NCI-H526 treated with DMSO at 0.1 percent for 48 hours (cell line): Measurements from ENCODE around the gene MAGEA2B.
"Not testable (repeated sequence)": the region's sequence is repeated elsewhere in the genome, so short reads cannot be mapped to it uniquely, and the experiment has no call there.

Experiments used
- DNase-seq: peaks from one replicate; lab custom pipeline; 2025; lab: John Stamatoyannopoulos, UW

MAGEA2B gene, protein sequence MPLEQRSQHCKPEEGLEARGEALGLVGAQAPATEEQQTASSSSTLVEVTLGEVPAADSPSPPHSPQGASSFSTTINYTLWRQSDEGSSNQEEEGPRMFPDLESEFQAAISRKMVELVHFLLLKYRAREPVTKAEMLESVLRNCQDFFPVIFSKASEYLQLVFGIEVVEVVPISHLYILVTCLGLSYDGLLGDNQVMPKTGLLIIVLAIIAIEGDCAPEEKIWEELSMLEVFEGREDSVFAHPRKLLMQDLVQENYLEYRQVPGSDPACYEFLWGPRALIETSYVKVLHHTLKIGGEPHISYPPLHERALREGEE

DNA sequence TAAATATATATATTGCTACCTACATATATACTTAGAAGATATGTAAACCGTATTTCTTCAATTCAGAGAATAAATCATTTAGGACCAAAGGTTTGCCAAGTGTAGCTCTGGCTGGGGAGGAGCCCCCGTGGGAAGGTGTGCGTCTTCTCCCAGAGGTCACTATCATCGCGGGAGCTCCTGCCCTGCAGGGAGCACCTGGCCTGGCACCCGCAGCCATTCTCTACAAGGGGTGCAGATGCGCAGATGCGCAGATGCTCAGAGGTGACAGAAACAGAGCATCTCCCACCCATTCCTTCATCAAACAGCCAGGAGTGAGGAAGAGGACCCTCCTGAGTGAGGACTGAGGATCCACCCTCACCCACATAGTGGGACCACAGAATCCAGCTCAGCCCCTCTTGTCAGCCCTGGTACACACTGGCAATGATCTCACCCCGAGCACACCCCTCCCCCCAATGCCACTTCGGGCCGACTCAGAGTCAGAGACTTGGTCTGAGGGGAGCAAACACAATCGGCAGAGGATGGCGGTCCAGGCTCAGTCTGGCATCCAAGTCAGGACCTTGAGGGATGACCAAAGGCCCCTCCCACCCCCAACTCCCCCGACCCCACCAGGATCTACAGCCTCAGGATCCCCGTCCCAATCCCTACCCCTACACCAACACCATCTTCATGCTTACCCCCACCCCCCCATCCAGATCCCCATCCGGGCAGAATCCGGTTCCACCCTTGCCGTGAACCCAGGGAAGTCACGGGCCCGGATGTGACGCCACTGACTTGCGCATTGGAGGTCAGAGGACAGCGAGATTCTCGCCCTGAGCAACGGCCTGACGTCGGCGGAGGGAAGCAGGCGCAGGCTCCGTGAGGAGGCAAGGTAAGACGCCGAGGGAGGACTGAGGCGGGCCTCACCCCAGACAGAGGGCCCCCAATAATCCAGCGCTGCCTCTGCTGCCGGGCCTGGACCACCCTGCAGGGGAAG lies at the start of gene MAGEA2B:
Gene MAGEA2B, plus strand, starts transcription at position 814 of the 973 bp plus-strand sequence. CDS start 2,479 bp downstream, outside the sequence.
- DNase-seq, result not testable (repeated sequence)

DNA sequence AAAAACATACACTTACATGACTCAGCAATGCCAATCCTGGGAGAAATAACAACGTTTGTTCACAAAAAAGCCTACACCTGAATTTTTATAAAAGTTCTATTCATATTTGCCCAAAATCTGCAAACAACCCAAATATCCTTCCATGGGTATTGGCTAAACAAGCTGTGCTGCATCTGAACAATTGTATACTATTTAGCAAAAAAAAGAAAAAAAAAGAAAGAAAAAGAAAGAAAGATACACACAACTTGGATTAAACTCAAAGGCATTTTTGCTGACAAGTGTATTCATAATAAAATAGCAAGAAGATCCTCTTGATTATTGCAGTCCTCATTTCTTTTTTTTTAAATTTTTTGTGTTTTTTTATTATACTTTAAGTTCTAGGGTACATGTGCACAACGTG lies 40.3 kb upstream of the MAGEA2B start:
- no peak for DNase-seq

DNA sequence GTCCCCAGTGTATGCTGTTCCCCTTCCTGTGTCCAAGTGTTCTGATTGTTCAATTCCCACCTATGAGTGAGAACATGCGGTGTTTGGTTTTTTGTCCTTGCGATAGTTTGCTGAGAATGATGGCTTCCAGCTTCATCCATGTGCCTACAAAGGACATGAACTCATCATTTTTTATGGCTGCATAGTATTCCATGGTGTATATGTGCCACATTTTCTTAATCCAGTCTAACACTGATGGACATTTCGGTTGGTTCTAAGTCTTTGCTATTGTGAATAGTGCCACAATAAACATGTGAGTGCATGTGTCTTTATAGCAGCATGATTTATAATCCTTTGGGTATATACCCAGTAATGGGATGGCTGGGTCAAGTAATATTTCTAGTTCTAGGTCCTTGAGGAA lies 39.8 kb upstream of the MAGEA2B start:
- not testable (repeated sequence) for DNase-seq

DNA sequence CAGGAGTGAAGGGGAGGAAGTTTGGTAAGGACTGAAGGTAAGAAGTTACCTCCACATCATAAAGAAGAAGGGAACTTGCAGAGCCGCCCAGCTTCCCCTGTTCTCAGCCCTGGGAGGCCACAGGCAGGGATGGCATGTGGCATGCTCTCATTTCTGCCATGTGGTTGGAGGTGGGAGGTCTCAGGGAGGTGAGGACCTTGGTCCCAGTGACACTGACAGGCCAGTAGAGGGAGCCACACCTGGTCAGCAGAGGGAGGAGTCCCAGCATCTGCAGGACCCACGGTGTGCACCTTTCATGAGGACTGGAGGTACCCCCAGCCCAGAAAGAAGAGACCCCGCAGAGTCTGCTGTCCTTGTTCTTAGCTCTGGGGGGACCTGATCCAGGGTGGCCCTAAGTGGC lies 33.4 kb upstream of the MAGEA2B start:
- not testable (repeated sequence) for DNase-seq

DNA sequence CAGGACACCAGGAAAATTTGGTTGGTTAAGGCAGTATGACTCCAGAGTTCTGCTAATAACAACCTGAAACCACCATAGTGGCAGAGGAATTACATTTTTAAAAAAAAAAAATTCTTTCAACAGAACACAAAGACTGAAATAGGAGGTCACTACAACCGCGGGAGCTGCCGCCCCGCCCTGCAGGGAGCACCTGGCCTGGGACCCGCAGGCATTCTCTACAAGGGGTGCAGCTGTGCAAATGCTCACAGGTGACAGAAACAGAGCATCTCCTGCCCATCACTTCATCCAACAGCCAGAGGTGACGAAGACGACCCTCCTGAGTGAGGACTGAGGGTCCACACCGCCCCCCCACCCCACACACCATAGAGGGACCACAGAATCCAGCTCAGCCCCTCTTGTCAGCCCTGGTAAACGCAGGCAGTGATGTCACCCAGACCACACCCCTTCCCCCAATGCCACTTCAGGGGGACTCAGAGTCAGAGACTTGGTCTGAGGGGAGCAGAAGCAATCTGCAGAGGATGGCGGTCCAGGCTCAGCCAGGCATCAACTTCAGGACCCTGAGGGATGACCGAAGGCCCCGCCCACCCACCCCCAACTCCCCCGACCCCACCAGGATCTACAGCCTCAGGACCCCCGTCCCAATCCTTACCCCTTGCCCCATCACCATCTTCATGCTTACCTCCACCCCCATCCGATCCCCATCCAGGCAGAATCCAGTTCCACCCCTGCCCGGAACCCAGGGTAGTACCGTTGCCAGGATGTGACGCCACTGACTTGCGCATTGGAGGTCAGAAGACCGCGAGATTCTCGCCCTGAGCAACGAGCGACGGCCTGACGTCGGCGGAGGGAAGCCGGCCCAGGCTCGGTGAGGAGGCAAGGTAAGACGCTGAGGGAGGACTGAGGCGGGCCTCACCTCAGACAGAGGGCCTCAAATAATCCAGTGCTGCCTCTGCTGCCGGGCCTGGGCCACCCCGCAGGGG lies 16.2 kb upstream of the MAGEA2B start, which contains the start of gene MAGEA3:
Gene MAGEA3, plus strand, starts transcription at position 843 of the 980 bp plus-strand sequence. CDS start 2,039 bp downstream, outside the sequence.
- not testable (repeated sequence) for DNase-seq

DNA sequence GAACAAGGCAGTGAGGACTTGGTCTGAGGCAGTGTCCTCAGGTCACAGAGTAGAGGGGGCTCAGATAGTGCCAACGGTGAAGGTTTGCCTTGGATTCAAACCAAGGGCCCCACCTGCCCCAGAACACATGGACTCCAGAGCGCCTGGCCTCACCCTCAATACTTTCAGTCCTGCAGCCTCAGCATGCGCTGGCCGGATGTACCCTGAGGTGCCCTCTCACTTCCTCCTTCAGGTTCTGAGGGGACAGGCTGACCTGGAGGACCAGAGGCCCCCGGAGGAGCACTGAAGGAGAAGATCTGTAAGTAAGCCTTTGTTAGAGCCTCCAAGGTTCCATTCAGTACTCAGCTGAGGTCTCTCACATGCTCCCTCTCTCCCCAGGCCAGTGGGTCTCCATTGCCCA lies 14.0 kb upstream of the MAGEA2B start:
- DNase-seq, result not testable (repeated sequence)

DNA sequence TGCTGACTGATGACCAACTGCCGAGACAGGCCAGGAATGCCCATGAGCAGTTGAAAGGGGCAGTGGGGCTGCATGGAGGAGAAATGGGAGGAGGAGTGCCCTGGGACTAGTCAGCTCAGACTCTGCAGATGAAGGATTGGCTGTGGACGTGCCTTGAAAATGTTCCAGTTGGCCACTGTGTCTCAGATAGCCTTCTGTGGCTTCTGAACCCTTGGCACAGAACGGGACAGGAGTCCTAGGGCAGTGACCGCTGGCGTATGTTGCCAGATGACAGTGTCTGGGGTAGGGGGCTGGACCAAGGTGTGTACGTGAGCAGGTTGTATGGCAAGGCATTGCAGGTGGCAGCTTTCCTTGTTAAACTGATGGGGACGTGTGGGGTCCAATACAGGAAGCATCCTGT lies 7.9 kb upstream of the MAGEA2B start:
- DNase-seq, result not testable (repeated sequence)

DNA sequence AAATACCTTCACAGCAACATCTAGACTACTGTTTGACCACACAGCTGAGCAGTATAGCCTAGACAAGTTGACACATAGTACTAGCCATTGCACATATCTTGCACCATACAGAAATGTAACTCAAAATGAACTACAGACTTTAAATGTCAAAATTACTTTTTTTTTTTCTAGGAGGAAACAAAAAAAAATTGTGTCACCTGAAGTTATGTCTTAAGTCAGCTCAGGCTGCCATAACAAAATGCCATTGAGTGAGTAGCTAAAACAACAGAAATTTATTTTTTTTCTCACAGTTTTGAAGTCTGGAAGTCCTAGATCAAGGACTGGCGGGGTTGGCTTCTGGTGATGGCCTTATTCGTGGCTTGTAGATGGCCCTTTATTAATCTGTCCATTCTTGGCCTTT lies 5.3 kb upstream of the MAGEA2B start, which contains the start of gene CSAG2:
Gene CSAG2, minus strand, starts transcription at position 101 of the 400 bp plus-strand sequence. CDS start 161 bp downstream, outside the sequence.
- DNase-seq, result not testable (repeated sequence)

DNA sequence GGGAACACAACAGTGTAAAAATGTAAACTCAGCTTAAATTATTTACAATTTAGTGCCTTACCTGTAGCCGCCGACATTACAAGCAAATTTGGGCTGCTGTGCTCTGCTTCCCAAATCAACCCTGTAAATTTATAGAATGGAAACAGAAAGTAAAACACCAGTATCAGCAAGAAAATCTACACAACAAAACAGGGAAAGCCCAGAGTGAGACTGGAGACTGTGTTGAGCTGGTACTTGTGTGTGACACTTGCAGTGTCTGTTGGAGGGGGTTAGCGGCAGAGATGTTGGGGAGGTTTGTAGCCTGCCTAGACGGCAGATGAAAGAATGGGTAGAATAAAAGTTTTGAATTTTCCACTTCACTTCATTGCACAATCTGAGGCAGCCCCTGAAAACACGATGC lies 1.2 kb upstream of the MAGEA2B start:
- DNase-seq, result not testable (repeated sequence)

DNA sequence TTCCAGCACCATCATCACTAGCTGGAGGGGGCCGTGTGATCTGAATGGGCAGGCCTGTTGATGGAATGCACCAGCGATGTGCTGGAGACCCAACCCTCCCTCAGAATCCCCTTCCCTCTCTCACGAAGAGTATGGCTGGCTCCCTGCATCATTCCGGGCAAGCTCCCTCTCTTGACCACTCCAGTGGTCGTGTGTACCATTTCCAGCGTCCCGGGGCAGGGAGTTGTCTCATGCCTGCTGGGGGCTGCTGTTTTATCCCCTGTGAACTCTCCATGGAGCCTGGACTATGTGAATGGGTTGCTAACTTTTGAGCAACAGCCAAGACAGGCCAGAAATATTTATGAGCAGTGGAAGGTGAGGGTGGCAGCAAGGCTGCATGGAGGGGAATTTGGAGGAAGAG lies 11.0 kb downstream of the MAGEA2B start:
- no peak for DNase-seq

DNA sequence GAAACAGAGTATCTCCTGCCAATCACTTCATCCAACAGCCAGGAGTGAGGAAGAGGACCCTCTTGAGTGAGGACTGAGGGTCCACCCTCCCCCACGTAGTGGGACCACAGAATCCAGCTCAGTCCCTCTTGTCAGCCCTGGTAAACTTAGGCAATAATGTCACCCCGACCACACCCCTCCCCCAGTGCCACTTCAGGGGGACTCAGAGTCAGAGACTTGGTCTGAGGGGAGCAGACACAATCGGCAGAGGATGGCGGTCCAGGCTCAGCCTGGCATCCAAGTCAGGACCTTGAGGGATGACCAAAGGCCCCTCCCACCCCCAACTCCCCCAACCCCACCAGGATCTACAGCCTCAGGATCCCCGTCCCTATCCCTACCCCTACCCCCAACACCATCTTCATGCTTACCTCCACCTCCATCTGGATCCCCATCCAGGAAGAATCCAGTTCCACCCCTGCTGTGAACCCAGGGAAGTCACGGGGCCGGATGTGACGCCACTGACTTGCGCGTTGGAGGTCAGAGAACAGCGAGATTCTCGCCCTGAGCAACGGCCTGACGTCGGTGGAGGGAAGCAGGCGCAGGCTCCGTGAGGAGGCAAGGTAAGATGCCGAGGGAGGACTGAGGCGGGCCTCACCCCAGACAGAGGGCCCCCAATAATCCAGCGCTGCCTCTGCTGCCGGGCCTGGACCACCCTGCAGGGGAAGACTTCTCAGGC lies 19.0 kb downstream of the MAGEA2B start, which contains the start of the genes CSAG1 and MAGEA12:
Gene CSAG1, minus strand, starts transcription at position 461 of the 715 bp plus-strand sequence. CDS start 1,261 bp downstream, outside the sequence.
Gene MAGEA12, plus strand, starts transcription at position 497 of the 715 bp plus-strand sequence. CDS start 2,405 bp downstream, outside the sequence.
- no peak for DNase-seq

DNA sequence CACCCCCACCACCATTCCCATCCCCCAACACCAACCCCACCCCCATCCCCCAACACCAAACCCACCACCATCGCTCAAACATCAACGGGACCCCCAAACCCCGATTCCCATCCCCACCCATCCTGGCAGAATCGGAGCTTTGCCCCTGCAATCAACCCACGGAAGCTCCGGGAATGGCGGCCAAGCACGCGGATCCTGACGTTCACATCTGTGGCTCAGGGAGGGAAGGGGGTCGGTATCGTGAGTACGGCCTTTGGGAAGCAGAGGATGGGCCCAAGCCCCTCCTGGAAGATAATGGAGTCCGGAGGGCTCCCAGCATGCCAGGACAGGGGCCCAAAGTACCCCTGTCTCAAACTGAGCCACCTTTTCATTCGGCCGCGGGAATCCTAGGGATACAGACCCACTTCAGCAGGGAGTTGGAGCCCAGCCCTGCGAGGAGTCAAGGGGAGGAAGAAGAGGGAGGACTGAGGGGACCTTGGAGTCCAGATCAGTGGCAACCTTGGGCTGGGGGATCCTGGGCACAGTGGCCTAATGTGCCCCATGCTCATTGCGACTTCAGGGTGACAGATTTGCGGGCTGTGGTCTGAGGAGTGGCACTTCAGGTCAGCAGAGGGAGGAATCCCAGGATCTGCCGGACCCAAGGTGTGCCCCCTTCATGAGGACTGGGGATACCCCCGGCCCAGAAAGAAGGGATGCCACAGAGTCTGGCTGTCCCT lies 19.9 kb downstream of the MAGEA2B start:
- not testable (repeated sequence) for DNase-seq

DNA sequence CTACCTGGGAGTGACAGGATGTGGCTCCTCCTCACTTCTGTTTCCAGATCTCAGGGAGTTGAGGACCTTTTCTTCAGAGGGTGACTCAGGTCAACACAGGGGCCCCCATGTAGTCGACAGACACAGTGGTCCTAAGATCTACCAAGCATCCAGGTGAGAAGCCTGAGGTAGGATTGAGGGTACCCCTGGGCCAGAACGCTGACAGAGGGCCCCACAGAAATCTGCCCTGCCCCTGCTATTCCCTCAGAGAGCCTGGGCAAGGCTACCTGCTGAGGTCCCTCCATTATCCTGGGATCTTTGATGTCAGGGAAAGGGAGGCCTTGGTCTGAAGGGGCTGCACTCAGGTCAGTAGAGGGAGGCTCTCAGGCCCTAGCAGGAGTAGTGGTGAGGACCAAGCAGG lies 20.7 kb downstream of the MAGEA2B start:
- DNase-seq, result no peak

DNA sequence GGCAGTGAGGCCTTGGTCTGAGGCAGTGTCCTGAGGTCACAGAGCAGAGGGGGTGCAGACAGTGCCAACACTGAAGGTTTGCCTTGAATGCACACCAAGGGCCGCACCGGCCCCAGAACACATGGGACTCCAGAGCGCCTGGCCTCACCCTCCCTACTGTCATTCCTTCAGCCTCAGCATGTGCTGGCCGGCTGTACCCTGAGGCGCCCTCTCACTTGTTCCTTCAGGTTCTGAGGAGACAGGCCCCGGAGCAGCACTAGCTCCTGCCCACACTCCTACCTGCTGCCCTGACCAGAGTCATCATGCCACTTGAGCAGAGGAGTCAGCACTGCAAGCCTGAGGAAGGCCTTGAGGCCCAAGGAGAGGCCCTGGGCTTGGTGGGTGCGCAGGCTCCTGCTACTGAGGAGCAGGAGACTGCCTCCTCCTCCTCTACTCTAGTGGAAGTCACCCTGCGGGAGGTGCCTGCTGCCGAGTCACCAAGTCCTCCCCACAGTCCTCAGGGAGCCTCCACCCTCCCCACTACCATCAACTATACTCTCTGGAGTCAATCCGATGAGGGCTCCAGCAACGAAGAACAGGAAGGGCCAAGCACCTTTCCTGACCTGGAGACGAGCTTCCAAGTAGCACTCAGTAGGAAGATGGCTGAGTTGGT lies 21.6 kb downstream of the MAGEA2B start:
- no peak for DNase-seq

DNA sequence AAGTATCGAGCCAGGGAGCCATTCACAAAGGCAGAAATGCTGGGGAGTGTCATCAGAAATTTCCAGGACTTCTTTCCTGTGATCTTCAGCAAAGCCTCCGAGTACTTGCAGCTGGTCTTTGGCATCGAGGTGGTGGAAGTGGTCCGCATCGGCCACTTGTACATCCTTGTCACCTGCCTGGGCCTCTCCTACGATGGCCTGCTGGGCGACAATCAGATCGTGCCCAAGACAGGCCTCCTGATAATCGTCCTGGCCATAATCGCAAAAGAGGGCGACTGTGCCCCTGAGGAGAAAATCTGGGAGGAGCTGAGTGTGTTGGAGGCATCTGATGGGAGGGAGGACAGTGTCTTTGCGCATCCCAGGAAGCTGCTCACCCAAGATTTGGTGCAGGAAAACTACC lies 22.1 kb downstream of the MAGEA2B start:
- DNase-seq, result not testable (repeated sequence)

DNA sequence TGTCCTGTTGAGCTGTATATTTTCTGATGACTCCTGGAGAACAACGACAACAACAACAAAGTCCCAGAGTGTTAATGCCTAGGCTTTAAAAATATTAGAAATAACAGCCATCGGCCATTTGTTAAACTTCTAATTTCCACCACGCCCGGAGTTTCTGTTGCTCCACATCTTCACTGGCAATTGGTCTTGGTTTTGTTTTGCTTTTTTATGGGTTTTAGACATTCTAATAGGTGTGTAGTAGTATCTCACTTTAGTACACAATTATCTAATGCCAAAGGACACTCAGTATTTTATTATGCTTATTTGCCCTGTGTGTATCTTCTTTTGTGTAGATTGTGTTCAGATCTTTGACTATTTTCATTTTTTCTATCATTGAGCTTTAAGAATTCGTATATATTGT lies 24.1 kb downstream of the MAGEA2B start:
- no peak for DNase-seq

DNA sequence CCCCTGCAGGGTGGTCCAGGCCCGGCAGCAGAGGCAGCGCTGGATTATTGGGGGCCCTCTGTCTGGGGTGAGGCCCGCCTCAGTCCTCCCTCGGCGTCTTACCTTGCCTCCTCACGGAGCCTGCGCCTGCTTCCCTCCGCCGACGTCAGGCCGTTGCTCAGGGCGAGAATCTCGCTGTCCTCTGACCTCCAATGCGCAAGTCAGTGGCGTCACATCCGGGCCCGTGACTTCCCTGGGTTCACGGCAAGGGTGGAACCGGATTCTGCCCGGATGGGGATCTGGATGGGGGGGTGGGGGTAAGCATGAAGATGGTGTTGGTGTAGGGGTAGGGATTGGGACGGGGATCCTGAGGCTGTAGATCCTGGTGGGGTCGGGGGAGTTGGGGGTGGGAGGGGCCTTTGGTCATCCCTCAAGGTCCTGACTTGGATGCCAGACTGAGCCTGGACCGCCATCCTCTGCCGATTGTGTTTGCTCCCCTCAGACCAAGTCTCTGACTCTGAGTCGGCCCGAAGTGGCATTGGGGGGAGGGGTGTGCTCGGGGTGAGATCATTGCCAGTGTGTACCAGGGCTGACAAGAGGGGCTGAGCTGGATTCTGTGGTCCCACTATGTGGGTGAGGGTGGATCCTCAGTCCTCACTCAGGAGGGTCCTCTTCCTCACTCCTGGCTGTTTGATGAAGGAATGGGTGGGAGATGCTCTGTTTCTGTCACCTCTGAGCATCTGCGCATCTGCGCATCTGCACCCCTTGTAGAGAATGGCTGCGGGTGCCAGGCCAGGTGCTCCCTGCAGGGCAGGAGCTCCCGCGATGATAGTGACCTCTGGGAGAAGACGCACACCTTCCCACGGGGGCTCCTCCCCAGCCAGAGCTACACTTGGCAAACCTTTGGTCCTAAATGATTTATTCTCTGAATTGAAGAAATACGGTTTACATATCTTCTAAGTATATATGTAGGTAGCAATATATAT lies 39.5 kb downstream of the MAGEA2B start, which contains the start of gene MAGEA2:
Gene MAGEA2, minus strand, starts transcription at position 157 of the 965 bp plus-strand sequence. CDS start 2,479 bp downstream, outside the sequence.
- DNase-seq, result not testable (repeated sequence)

DNA sequence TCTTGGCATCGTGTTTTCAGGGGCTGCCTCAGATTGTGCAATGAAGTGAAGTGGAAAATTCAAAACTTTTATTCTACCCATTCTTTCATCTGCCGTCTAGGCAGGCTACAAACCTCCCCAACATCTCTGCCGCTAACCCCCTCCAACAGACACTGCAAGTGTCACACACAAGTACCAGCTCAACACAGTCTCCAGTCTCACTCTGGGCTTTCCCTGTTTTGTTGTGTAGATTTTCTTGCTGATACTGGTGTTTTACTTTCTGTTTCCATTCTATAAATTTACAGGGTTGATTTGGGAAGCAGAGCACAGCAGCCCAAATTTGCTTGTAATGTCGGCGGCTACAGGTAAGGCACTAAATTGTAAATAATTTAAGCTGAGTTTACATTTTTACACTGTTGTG lies 40.4 kb downstream of the MAGEA2B start:
- not testable (repeated sequence) for DNase-seq
